MCF 10A (cell line): ENCODE measurements around the gene CNTN2. TPM values are rescaled to one million over a fixed set of nuclear protein-coding genes. Genes with fewer than 3 reads are reported as not detected.

ENCODE experiments used
- Bru-seq: library from RNA; stranded (reverse); fragments of 400-500 nt; gene quantifications from one replicate; lab custom pipeline; 2021; lab: Mats Ljungman, UMichigan
- BruChase-seq, 2 experiments: library from RNA; stranded (reverse); fragments of 400-500 nt; gene quantifications; one replicate each; lab custom pipeline; 2021; lab: Mats Ljungman, UMichigan
- BruUV-seq: library from RNA; stranded (reverse); fragments of 400-500 nt; replicated peaks from 2 replicates; lab custom pipeline; 2021; lab: Mats Ljungman, UMichigan
- CTCF ChIA-PET: fragments of 300-600 bp; sonication (Branson Sonifier 250); formaldehyde crosslinking; extraction: SDS; loops from one replicate; lab custom pipeline; 2021; ENCODE audit warnings: antibody characterized with exemption, inconsistent platforms; lab: Yijun Ruan, JAX
- POLR2A ChIA-PET: fragments of 300-600, 350-650 bp; sonication (Branson Sonifier 250); formaldehyde crosslinking; extraction: SDS; loops from one replicate; lab custom pipeline; 2020; ENCODE audit warnings: antibody characterized with exemption, inconsistent platforms; lab: Yijun Ruan, JAX
- DNase-seq: peaks from one replicate; pipeline ENCODE4 v3.0.0-alpha.2; 2018; ENCODE audit not compliant: unreplicated experiment
- H3K27ac Mint-ChIP-seq: one replicate; pipeline ENCODE4 v1.8.0; 2022; ENCODE audit warnings: mild to moderate bottlenecking, low read depth, mixed read lengths; ENCODE audit not compliant: unreplicated experiment
- H3K27me3 Mint-ChIP-seq: one replicate; pipeline ENCODE4 v1.8.0; 2022; ENCODE audit warnings: mixed read lengths; ENCODE audit not compliant: insufficient read depth, unreplicated experiment
- H3K36me3 Mint-ChIP-seq: one replicate; pipeline ENCODE4 v1.8.0; 2022; ENCODE audit warnings: mild to moderate bottlenecking, moderate library complexity, mixed read lengths; ENCODE audit not compliant: insufficient read depth, unreplicated experiment
- H3K4me1 Mint-ChIP-seq: one replicate; pipeline ENCODE4 v1.8.0; 2022; ENCODE audit warnings: mixed read lengths; ENCODE audit not compliant: insufficient read depth, unreplicated experiment
- H3K4me3 Mint-ChIP-seq: one replicate; pipeline ENCODE4 v1.8.0; 2022; ENCODE audit warnings: mild to moderate bottlenecking, moderate library complexity, mixed read lengths; ENCODE audit not compliant: unreplicated experiment
- H3K9me3 Mint-ChIP-seq: one replicate; pipeline ENCODE4 v1.8.0; 2022; ENCODE audit warnings: mixed read lengths; ENCODE audit not compliant: unreplicated experiment
- CTCF ChIP-seq: fragments of 200-600 bp; IDR thresholded peaks from one replicate; pipeline ENCODE4 v1.8.0; 2022; ENCODE audit warnings: antibody characterized with exemption, mild to moderate bottlenecking; ENCODE audit not compliant: unreplicated experiment
- intact Hi-C: fragments of 100-400 bp; cut with micrococcal nuclease; formaldehyde crosslinking; loops from 2 replicates; pipeline ENCODE4 v1.14.1; 2022
- long read RNA-seq: library from polyadenylated mRNA; stranded (forward); transcript quantifications from one replicate; pipeline ENCODE4 v2.0.0, GENCODE V29; 2022
- total RNA-seq: library from RNA; stranded (reverse); gene quantifications from 2 replicates; pipeline ENCODE4 v1.2.3, GENCODE V29; 2022

Gene CNTN2
- total RNA-seq (0.05 TPM in 1 of 2 replicates, not detected in the other), Bru-seq, nascent RNA (percentile 6 among the genes with signal in this experiment), BruChase-seq, experiment 1, labeled RNA remaining after a 6-hour chase (not detected), BruChase-seq, experiment 2, labeled RNA remaining after a 2-hour chase (percentile 3 among the genes with signal in this experiment)
- long read RNA-seq, partial matches to known transcripts, result 0 of 2 reads
- long read RNA-seq, other reads (novel, unspliced or antisense), result 2 of 2 reads

GRCh38 chr1:205042911-205043806, at the start of gene CNTN2:
CNTN2 (plus strand) TSS chr1:205043212; CDS start chr1:205053186, 9,974 bp downstream.
- no peak within 1 kb of the TSS for H3K27ac Mint-ChIP-seq
- BruUV-seq, result no TSS peak
- intact Hi-C loops, result no loop called here
- DNase-seq, result no peak
- peaks cover 84% of the 10 kb centered on the region for H3K27me3 Mint-ChIP-seq
- H3K9me3 Mint-ChIP-seq, result no peaks in the 10 kb centered on the region
- no peaks in the 10 kb centered on the region for H3K36me3 Mint-ChIP-seq
- POLR2A ChIA-PET, result no interaction called here
- no peak for TF ChIP-seq CTCF
- CTCF ChIA-PET, result interaction anchor here (0.6 to 7.7 kb wide), 3 partner anchors 10 to 21 kb away, joined by 3 to 72 read pairs (median 3); no protein-coding TSS in a partner anchor
- no peak within 1 kb of the TSS for H3K4me3 Mint-ChIP-seq
- no peaks in the 10 kb centered on the region for H3K4me1 Mint-ChIP-seq

GRCh38 chr1:204994086-204994862, 48.7 kb upstream of the CNTN2 start:
- H3K27me3 Mint-ChIP-seq, result peaks cover 88% of the 10 kb centered on the region
- TF ChIP-seq CTCF, result no peak
- no peaks in the 10 kb centered on the region for H3K36me3 Mint-ChIP-seq
- BruUV-seq, result no TSS peak
- intact Hi-C loops, result no loop called here
- no peaks in the 10 kb centered on the region for H3K9me3 Mint-ChIP-seq
- no peak overlapping the region for H3K4me3 Mint-ChIP-seq
- no peaks in the 10 kb centered on the region for H3K4me1 Mint-ChIP-seq
- POLR2A ChIA-PET, result interaction anchor here (2.1 kb wide), 1 partner anchor 12 kb away, joined by 6 read pairs; no protein-coding TSS in a partner anchor
- no peak overlapping the region for H3K27ac Mint-ChIP-seq
- no peak for DNase-seq
- CTCF ChIA-PET, result interaction anchor here (0.5 to 14.2 kb wide), 10 partner anchors 8 to 262 kb away, joined by 3 to 331 read pairs (median 6); no protein-coding TSS in a partner anchor

- CTCF ChIA-PET, result interaction anchor here (0.6 to 7.8 kb wide), 7 partner anchors 8 to 260 kb away, joined by 3 to 63 read pairs (median 6); no protein-coding TSS in a partner anchor
Observed at GRCh38 chr1:204996981-204997380, 46.0 kb upstream of the CNTN2 start.

More at GRCh38 chr1:204996981-204997380, 46.0 kb upstream of the CNTN2 start:
- Mint-ChIP-seq H3K27me3 (peaks cover 77% of the 10 kb centered on the region), H3K4me3 (no peak overlapping the region), H3K27ac (no peak overlapping the region), H3K9me3 (no peaks in the 10 kb centered on the region), H3K4me1 (no peaks in the 10 kb centered on the region), H3K36me3 (no peaks in the 10 kb centered on the region)
- POLR2A ChIA-PET, result no interaction called here
- BruUV-seq, result no TSS peak
- no peak for DNase-seq
- no peak for TF ChIP-seq CTCF
- intact Hi-C loops, result no loop called here
